H1 (cell line): Measurements from ENCODE around the gene PDE4D. TPM values are rescaled to one million over a fixed set of nuclear protein-coding genes. Genes with fewer than 3 reads are reported as not detected.

Experiments used
- ATF3 ChIP-seq: IDR thresholded peaks from 2 replicates; pipeline ENCODE4 v1.6.1; 2011; ENCODE audit warnings: low read depth, mild to moderate bottlenecking, low read length; ENCODE audit not compliant: insufficient read depth
- BACH1 ChIP-seq: IDR thresholded peaks from 2 replicates; pipeline ENCODE4 v1.6.1; 2012; ENCODE audit warnings: low read length, improper control_type of control experiment
- CHD7 ChIP-seq: fragments of 300-600 bp; sonication (generic); IDR thresholded peaks from 2 replicates; pipeline ENCODE4 v1.7.1; 2012; ENCODE audit warnings: low read length, moderate library complexity, mild to moderate bottlenecking, inconsistent platforms; ENCODE audit not compliant: insufficient replicate concordance
- CREB1 ChIP-seq: IDR thresholded peaks from 2 replicates; pipeline ENCODE4 v1.6.1; 2012; ENCODE audit warnings: inconsistent platforms
- EGR1 ChIP-seq: IDR thresholded peaks from 2 replicates; pipeline ENCODE4 v1.6.1; 2011; ENCODE audit warnings: low read depth, low read length, borderline replicate concordance
- HDAC6 ChIP-seq: IDR thresholded peaks from one replicate; pipeline ENCODE4 v1.7.1; 2012; ENCODE audit warnings: low read depth, mild to moderate bottlenecking, inconsistent platforms, low read length, moderate library complexity
- JUN ChIP-seq: IDR thresholded peaks from 2 replicates; pipeline ENCODE4 v1.6.1; 2011; ENCODE audit warnings: low read depth, mild to moderate bottlenecking, improper control_type of control experiment, low read length
- SIN3A ChIP-seq, 2 experiments: IDR thresholded peaks in 1 of 2; conservative IDR thresholded peaks in 1 of 2; 2 replicates each; pipeline ENCODE4 v1.6.1; 2011 to 2012; ENCODE audit warnings: low read length in 2 of 2, improper control_type of control experiment in 1 of 2, low read depth in 1 of 2, mild to moderate bottlenecking in 1 of 2
- polyA plus RNA-seq, 7 experiments: library from polyadenylated mRNA; depleted of rRNA in 3 of 7; stranded (reverse) in 5 of 7; unstranded in 2 of 7; fragments of >200 nt in 5 of 7; fragments of 200-250 nt in 2 of 7; gene quantifications; 1 replicate in 5 of 7; 2 replicates in 1 of 7; 4 replicates in 1 of 7; pipeline versions ENCODE4 v1.2.1 to v1.2.3, GENCODE V29; 2011 to 2013; ENCODE audit warnings: missing spikeins in 2 of 7, mixed read lengths in 2 of 7
- total RNA-seq: library from RNA; stranded (reverse); fragmentation: NEBNext Ultra II Directional; extraction: Animal tissue kit (Norgen Biotek cat#: 25700); gene quantifications from 2 replicates; pipeline ENCODE4 v1.2.1, GENCODE V29; 2021

Gene PDE4D
- total and polyA plus RNA-seq, 2 of the 8 experiments (the other 6 are each of a cell fraction or from before 2014, with no cell fraction given) = 2.3 to 3.7 TPM

- TF ChIP-seq CHD7 (no peak), CREB1 (no peak), JUN (no peak), BACH1 (no peak), EGR1 (no peak), HDAC6 (no peak), SIN3A (conservative IDR thresholded peaks at IDR 0.05 in 1 of 2, IDR thresholded peaks at IDR 0.05 in 1 of 2; ENCODE audit: low read depth in 1 of 2, low read length in 2 of 2) (no peak), ATF3 (no peak)
These were observed 538.7 kb downstream of the PDE4D start (continued) for GRCh38 chr5:59354811-59355210.
